ENCODE data around the gene OR8B4. TPM values are rescaled to one million over a fixed set of nuclear protein-coding genes. Genes with fewer than 3 reads are reported as not detected.

Gene OR8B4
- total RNA-seq, 1 experiment from 2014 or later, result not detected

GRCh38 chr11:124442847-124443246 lies 18.2 kb upstream of the OR8B4 start:
- no TSS peak for BruUV-seq (replicated peaks)
- Mint-ChIP-seq H3K27ac (ENCODE audit: unreplicated experiment) (no peak overlapping the region), H3K9me3 (ENCODE audit: unreplicated experiment) (no peaks in the 10 kb centered on the region), H3K4me1 (ENCODE audit: low read depth, unreplicated experiment) (no peaks in the 10 kb centered on the region), H3K27me3 (ENCODE audit: insufficient read depth, unreplicated experiment) (peaks cover 33% of the 10 kb centered on the region), H3K36me3 (ENCODE audit: insufficient read depth, unreplicated experiment) (no peaks in the 10 kb centered on the region), H3K4me3 (ENCODE audit: unreplicated experiment) (no peak overlapping the region)
- POLR2A ChIA-PET, result interaction anchor here (0.6 kb wide), 1 partner anchor 263 kb away, joined by 3 read pairs; no protein-coding TSS in a partner anchor
- Histone ChIP-seq H3K36me3 (ENCODE audit: control insufficient read depth, insufficient read depth, low read length) (no peaks in the 10 kb centered on the region), H3K4me1 (no peaks in the 10 kb centered on the region), H3K4me3 (ENCODE audit: low read depth, low read length) (no peak overlapping the region), H3K9me3 (no peaks in the 10 kb centered on the region), H3K27me3 (replicated peaks; ENCODE audit: control insufficient read depth, insufficient read depth, low read length) (0 out of 2 replicates have a peak, but pooled peaks cover 1% of the 10 kb centered on the region)
- intact Hi-C loops (cut with micrococcal nuclease; ENCODE audit: unreplicated experiment), result no loop called here
- CTCF ChIA-PET, result no interaction called here
- TF ChIP-seq CTCF (IDR thresholded peaks at IDR 0.05; ENCODE audit: insufficient read depth in 1 of 2, low read depth in 1 of 2, low read length in 1 of 2, severe bottlenecking in 1 of 2, unreplicated experiment in 1 of 2), result no peak
- no peak for DNase-seq

- H3K36me3 Mint-ChIP-seq (ENCODE audit: insufficient read depth, unreplicated experiment), result no peaks in the 10 kb centered on the region
- H3K27ac Mint-ChIP-seq (ENCODE audit: unreplicated experiment), result no peak overlapping the region
- BruUV-seq (replicated peaks), result no TSS peak
- 0 out of 2 replicates have a peak, but pooled peaks cover 1% of the 10 kb centered on the region for H3K27me3 ChIP-seq (replicated peaks; ENCODE audit: control insufficient read depth, insufficient read depth, low read length)
- no peaks in the 10 kb centered on the region for H3K9me3 ChIP-seq
- no peaks in the 10 kb centered on the region for H3K36me3 ChIP-seq (ENCODE audit: control insufficient read depth, insufficient read depth, low read length)
- H3K4me1 ChIP-seq, result no peaks in the 10 kb centered on the region
- no peak for TF ChIP-seq CTCF (IDR thresholded peaks at IDR 0.05; ENCODE audit: insufficient read depth in 1 of 2, low read depth in 1 of 2, low read length in 1 of 2, severe bottlenecking in 1 of 2, unreplicated experiment in 1 of 2)
- intact Hi-C loops (cut with micrococcal nuclease; ENCODE audit: unreplicated experiment), result no loop called here
- no peaks in the 10 kb centered on the region for H3K9me3 Mint-ChIP-seq (ENCODE audit: unreplicated experiment)
- POLR2A ChIA-PET, result interaction anchor here (0.6 kb wide), 1 partner anchor 263 kb away, joined by 3 read pairs; no protein-coding TSS in a partner anchor
- DNase-seq, result no peak
- CTCF ChIA-PET, result no interaction called here
- no peak overlapping the region for H3K4me3 Mint-ChIP-seq (ENCODE audit: unreplicated experiment)
- no peaks in the 10 kb centered on the region for H3K4me1 Mint-ChIP-seq (ENCODE audit: low read depth, unreplicated experiment)
- peaks cover 33% of the 10 kb centered on the region for H3K27me3 Mint-ChIP-seq (ENCODE audit: insufficient read depth, unreplicated experiment)
- no peak overlapping the region for H3K4me3 ChIP-seq (ENCODE audit: low read depth, low read length)
Measured at GRCh38 chr11:124442442-124442841, 17.8 kb upstream of the OR8B4 start.

GRCh38 chr11:124441519-124441918 lies 16.8 kb upstream of the OR8B4 start:
- intact Hi-C loops (cut with micrococcal nuclease; ENCODE audit: unreplicated experiment), result no loop called here
- peaks cover 36% of the 10 kb centered on the region for H3K27me3 Mint-ChIP-seq (ENCODE audit: insufficient read depth, unreplicated experiment)
- H3K4me3 Mint-ChIP-seq (ENCODE audit: unreplicated experiment), result no peak overlapping the region
- no peak for DNase-seq
- no peak overlapping the region for H3K27ac Mint-ChIP-seq (ENCODE audit: unreplicated experiment)
- Histone ChIP-seq H3K36me3 (ENCODE audit: control insufficient read depth, insufficient read depth, low read length) (no peaks in the 10 kb centered on the region), H3K27me3 (replicated peaks; ENCODE audit: control insufficient read depth, insufficient read depth, low read length) (0 out of 2 replicates have a peak, but pooled peaks cover 1% of the 10 kb centered on the region), H3K4me1 (no peaks in the 10 kb centered on the region), H3K4me3 (ENCODE audit: low read depth, low read length) (no peak overlapping the region), H3K9me3 (no peaks in the 10 kb centered on the region)
- BruUV-seq (replicated peaks), result no TSS peak
- H3K9me3 Mint-ChIP-seq (ENCODE audit: unreplicated experiment), result no peaks in the 10 kb centered on the region
- H3K4me1 Mint-ChIP-seq (ENCODE audit: low read depth, unreplicated experiment), result no peaks in the 10 kb centered on the region
- ChIA-PET CTCF (no interaction called here), POLR2A (no interaction called here)
- no peaks in the 10 kb centered on the region for H3K36me3 Mint-ChIP-seq (ENCODE audit: insufficient read depth, unreplicated experiment)
- no peak for TF ChIP-seq CTCF (IDR thresholded peaks at IDR 0.05; ENCODE audit: insufficient read depth in 1 of 2, low read depth in 1 of 2, low read length in 1 of 2, severe bottlenecking in 1 of 2, unreplicated experiment in 1 of 2)

Data from Caco-2 (cell line).